Motor neuron (in vitro differentiated cells): ENCODE data around the gene EIF1. TPM values are rescaled to one million over a fixed set of nuclear protein-coding genes. Genes with fewer than 3 reads are reported as not detected.

ENCODE experiments used
- ATAC-seq, 8 experiments: fragments of 200-7000 bp; cut with Tn5 transposase; replicated peaks in 6 of 8; 2 replicates each; pipeline ENCODE4 v1.8.0; 2021; ENCODE audit warnings: mild to moderate bottlenecking in 8 of 8, moderate library complexity in 8 of 8
- H3K27ac ChIP-seq, 2 donors: fragments of 250-450 bp; sonication (Bioruptor Pico); 2 replicates each; pipeline ENCODE4 v1.9.0; 2021; ENCODE audit warnings: antibody characterized with exemption in 2 of 2, mild to moderate bottlenecking in 2 of 2, moderate library complexity in 1 of 2
- H3K4me1 ChIP-seq, 2 donors: fragments of 250-450 bp; sonication (Bioruptor Pico); replicated peaks in 1 of 2; 2 replicates each; pipeline ENCODE4 v1.6.1; 2021; ENCODE audit warnings: antibody characterized with exemption in 2 of 2, mild to moderate bottlenecking in 2 of 2, moderate library complexity in 1 of 2
- H3K4me3 ChIP-seq, 5 donors: fragments of 250-450 bp; sonication (Bioruptor Pico); 2 replicates each; pipeline ENCODE4 v1.9.0; 2021; ENCODE audit warnings: antibody characterized with exemption in 5 of 5, mild to moderate bottlenecking in 5 of 5, moderate library complexity in 4 of 5
- WGBS, 10 experiments: fragments of 450-650 bp; shearing (Covaris generic); methylation state at CpG; one replicate each; pipeline ENCODE4 v1.0.0; 2022; 5-methylcytosine and 5-hydroxymethylcytosine counted together
- in situ Hi-C, 9 experiments: fragments of 400-800 bp; cut with MboI; loops; one replicate each; pipeline ENCODE4 v1.15.0; 2021; ENCODE audit warnings: low sequenced_read_pairs in 9 of 9, low pct_unique_long_range_greater_than_20kb in 2 of 9; ENCODE audit not compliant: unreplicated experiment in 9 of 9
- total RNA-seq, 8 experiments: library from RNA; unstranded; fragments of 300-600 nt; gene quantifications; 2 replicates each; pipeline versions ENCODE4 v1.2.3 to v1.2.4, GENCODE V29; 2022

Gene EIF1
- total RNA-seq, 8 experiments from 2014 or later, result 160 to 776 (median 444) TPM

- in situ Hi-C loops, result loop anchor here in 6 of 9 experiments (5.0 to 25.0 kb wide), 5 partner anchors 58 to 375 kb away; partner anchors contain the start of genes DHX58 (in 2 of the 6), HSPB9 (in 2 of the 6), KAT2A (in 2 of the 6) and KLHL10 (in 1 of the 6)
- Histone ChIP-seq H3K4me3 (no peak overlapping the region), H3K4me1 (peaks cover 3 to 7% of the 10 kb centered on the region in 2 donors), H3K27ac (no peak overlapping the region)
- no peak for ATAC-seq
- WGBS, 10 experiments, result 20 to 89% (median 64%) methylated on average over 1 to 12 of the region's 17 CpGs
Measured at GRCh38 chr17:41736983-41737679, 48.4 kb downstream of the EIF1 start.

DNA sequence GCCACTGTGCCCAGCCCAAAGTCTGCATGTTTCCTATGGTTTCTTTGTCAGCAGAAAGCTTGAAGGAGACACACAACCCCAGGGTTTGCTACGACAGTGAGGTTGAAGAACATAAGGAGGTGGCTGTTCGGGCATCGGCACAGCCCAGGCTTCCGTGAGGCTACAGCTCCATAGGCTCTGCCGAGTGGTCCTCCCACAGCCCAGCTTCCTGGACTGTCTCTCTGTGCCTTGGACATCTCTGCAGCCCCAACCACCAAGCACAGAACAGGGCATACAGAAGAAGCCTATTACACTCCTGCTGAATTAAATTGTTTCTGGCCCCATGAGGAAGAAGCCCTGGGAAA is 49.0 kb downstream of the EIF1 start:
- Histone ChIP-seq H3K4me3 (no peak overlapping the region), H3K27ac (no peak overlapping the region), H3K4me1 (peaks cover 3 to 7% of the 10 kb centered on the region in 2 donors)
- in situ Hi-C loops, result loop anchor here in 6 of 9 experiments (5.0 to 25.0 kb wide), 5 partner anchors 57 to 375 kb away; partner anchors contain the start of genes DHX58 (in 2 of the 6), HSPB9 (in 2 of the 6), KAT2A (in 2 of the 6) and KLHL10 (in 1 of the 6)
- peak in 5 of 8 experiments; percentile 0 to 8 (median 1) for ATAC-seq
- 0 to 50% (median 25%) methylated on average over 1 to 4 of the region's 5 CpGs; no CpG with 5 or more reads in 6 of the 10 experiments for WGBS, 10 experiments

- peak; percentile 57 to 82 (median 68) for ATAC-seq
- Histone ChIP-seq H3K27ac (no peak overlapping the region), H3K4me3 (peak overlapping the region in 1 of 5 donors; percentile 2), H3K4me1 (peaks cover 3 to 7% of the 10 kb centered on the region in 2 donors)
- 0 to 20% (median 7%) methylated on average over 1 to 6 of the region's 10 CpGs; no CpG with 5 or more reads in 4 of the 10 experiments for WGBS, 10 experiments
- in situ Hi-C loops, result loop anchor here in 6 of 9 experiments (5.0 to 25.0 kb wide), 5 partner anchors 57 to 374 kb away; partner anchors contain the start of genes DHX58 (in 2 of the 6), HSPB9 (in 2 of the 6), KAT2A (in 2 of the 6) and KLHL10 (in 1 of the 6)
Measured at GRCh38 chr17:41738077-41738800, 49.6 kb downstream of the EIF1 start.

DNA sequence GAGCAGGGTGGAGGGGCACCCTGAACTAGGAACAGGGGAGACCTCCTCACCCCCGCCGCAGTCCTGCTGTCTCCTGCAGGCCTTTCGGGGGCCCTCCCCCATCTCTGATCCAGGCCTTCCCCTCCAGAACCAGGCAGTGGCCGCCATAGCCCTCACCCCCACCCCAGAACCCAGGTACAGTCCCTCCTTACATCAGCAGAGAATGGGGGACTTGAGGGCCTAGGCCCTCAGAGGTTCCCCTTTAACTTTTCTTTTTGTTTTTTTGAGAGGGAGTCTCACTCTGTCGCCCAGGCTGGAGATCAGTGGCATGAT is 50.1 kb downstream of the EIF1 start:
- no peak overlapping the region for H3K4me3 ChIP-seq
- no peak overlapping the region for H3K27ac ChIP-seq
- in situ Hi-C loops, result loop anchor here in 6 of 9 experiments (5.0 to 25.0 kb wide), 5 partner anchors 56 to 374 kb away; partner anchors contain the start of genes DHX58 (in 2 of the 6), HSPB9 (in 2 of the 6), KAT2A (in 2 of the 6) and KLHL10 (in 1 of the 6)
- peaks cover 3 to 7% of the 10 kb centered on the region in 2 donors for H3K4me1 ChIP-seq
- no peak for ATAC-seq
- no CpG with 5 or more reads among the region's 5 CpGs for WGBS, 10 experiments

DNA sequence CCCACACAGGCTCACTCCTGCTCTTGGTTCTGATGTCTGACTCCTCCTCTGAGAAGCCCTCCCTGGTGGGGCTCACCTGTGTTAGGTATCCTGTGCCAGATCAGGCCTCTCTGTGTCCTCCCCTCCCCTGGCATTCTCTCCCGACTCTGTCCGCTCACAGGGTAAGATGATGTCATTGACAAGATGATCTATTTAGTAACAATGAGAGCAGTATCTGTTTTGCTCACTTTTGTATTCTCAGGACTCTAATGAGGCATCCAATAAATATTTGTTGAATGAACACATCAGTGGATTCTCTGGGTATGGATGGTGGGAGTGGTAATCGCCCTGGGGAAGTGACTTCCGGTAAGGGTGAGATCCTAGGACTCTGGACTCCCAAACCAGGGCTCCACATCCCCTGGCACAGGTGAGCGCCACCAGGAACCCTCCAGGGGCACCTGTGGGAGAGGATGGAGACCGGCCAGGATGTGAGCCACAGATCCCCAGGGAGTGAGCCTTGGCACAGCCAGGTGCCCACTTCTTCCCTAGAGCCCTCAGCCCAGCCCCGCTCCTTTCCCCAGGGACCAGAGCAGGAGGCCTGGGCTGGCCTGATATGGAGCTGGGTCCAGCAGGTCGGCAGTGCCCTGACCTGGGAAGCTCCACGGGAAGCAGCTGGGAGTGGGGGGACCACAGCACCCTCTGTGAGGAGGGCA is 51.1 kb downstream of the EIF1 start:
- in situ Hi-C loops, result loop anchor here in 6 of 9 experiments (5.0 to 25.0 kb wide), 5 partner anchors 55 to 372 kb away; partner anchors contain the start of genes DHX58 (in 2 of the 6), HSPB9 (in 2 of the 6), KAT2A (in 2 of the 6) and KLHL10 (in 1 of the 6)
- Histone ChIP-seq H3K27ac (no peak overlapping the region), H3K4me3 (no peak overlapping the region), H3K4me1 (peaks cover 3 to 7% of the 10 kb centered on the region in 2 donors)
- ATAC-seq, result peak in 6 of 8 experiments; percentile 14 to 63 (median 31)
- 8 to 80% (median 70%) methylated on average over 1 to 3 of the region's 9 CpGs; no CpG with 5 or more reads in 3 of the 10 experiments for WGBS, 10 experiments

- Histone ChIP-seq H3K27ac (no peak overlapping the region), H3K4me1 (peaks cover 3 to 4% of the 10 kb centered on the region in 2 donors), H3K4me3 (no peak overlapping the region)
- ATAC-seq, result no peak
- WGBS, 10 experiments, result 33 to 100% (median 100%) methylated on average over 1 to 3 of the region's 5 CpGs; no CpG with 5 or more reads in 3 of the 10 experiments
- in situ Hi-C loops, result loop anchor here in 3 of 9 experiments (25.0 kb wide), 2 partner anchors 97 to 372 kb away; partner anchors contain the start of genes DHX58 (in 2 of the 3), HSPB9 (in 2 of the 3), KAT2A (in 2 of the 3) and KLHL10 (in 1 of the 3)
Measured at GRCh38 chr17:41740506-41740905, 51.8 kb downstream of the EIF1 start.

- H3K4me1 ChIP-seq, result peaks cover 3 to 4% of the 10 kb centered on the region in 2 donors
- WGBS, 10 experiments, result 40 to 91% (median 75%) methylated on average over 2 to 7 of the region's 9 CpGs; no CpG with 5 or more reads in 1 of the 10 experiments
- no peak for ATAC-seq
- in situ Hi-C loops, result loop anchor here in 3 of 9 experiments (25.0 kb wide), 2 partner anchors 96 to 371 kb away; partner anchors contain the start of genes DHX58 (in 2 of the 3), HSPB9 (in 2 of the 3), KAT2A (in 2 of the 3) and KLHL10 (in 1 of the 3)
- no peak overlapping the region for H3K4me3 ChIP-seq
- no peak overlapping the region for H3K27ac ChIP-seq
Measured at GRCh38 chr17:41741709-41742108, 53.0 kb downstream of the EIF1 start.

Other genes with a start within 250 kb of the EIF1 start
- gene KRT38, start 247.9 kb upstream of the EIF1 start, total RNA-seq, result under 1 TPM in 3 of 8 experiments, not detected in 5; 0.11 to 0.92 (median 0.71) TPM
- under 1 TPM in 1 of 8 experiments, not detected in 7; 0.05 TPM for gene KRT32, start 221.5 kb upstream of the EIF1 start, total RNA-seq
- gene KRT35, start 207.7 kb upstream of the EIF1 start, total RNA-seq, result under 1 TPM in 4 of 8 experiments, not detected in 4; 0.09 to 0.24 (median 0.17) TPM
- gene KRT36, start 199.0 kb upstream of the EIF1 start, total RNA-seq, result under 1 TPM in 2 of 8 experiments, not detected in 6; 0.19 to 0.25 TPM
- 1 to 10 TPM in 1 of 8 experiments, under 1 TPM in 3, not detected in 4; 0.32 to 1.9 (median 0.67) TPM for gene KRT13, start 183.3 kb upstream of the EIF1 start, total RNA-seq
- 1 to 10 TPM in 2 of 8 experiments, under 1 TPM in 5, not detected in 1; 0.11 to 4.0 (median 0.25) TPM for gene KRT15, start 170.0 kb upstream of the EIF1 start, total RNA-seq
- 1 to 10 TPM in 3 of 8 experiments, under 1 TPM in 3, not detected in 2; 0.29 to 6.2 (median 0.86) TPM for gene KRT19, start 160.6 kb upstream of the EIF1 start, total RNA-seq
- 1 to 10 TPM in 1 of 8 experiments, under 1 TPM in 6, not detected in 1; 0.11 to 1.5 (median 0.46) TPM for gene KRT9, start 116.8 kb upstream of the EIF1 start, total RNA-seq
- 1 to 10 TPM in 1 of 8 experiments, under 1 TPM in 4, not detected in 3; 0.18 to 1.3 (median 0.54) TPM for gene KRT14, start 102.0 kb upstream of the EIF1 start, total RNA-seq
- gene KRT16, start 76.1 kb upstream of the EIF1 start, total RNA-seq, result 10 to 100 TPM in 1 of 8 experiments, 1 to 10 TPM in 3, not detected in 4; 1.0 to 26.9 (median 4.5) TPM
- 10 to 100 TPM in 3 of 8 experiments, 1 to 10 TPM in 1, under 1 TPM in 2, not detected in 2; 0.17 to 18.1 (median 5.8) TPM for gene KRT17, start 64.3 kb upstream of the EIF1 start, total RNA-seq
- gene GAST, start 23.4 kb downstream of the EIF1 start, total RNA-seq, result not detected
- 10 to 100 TPM in 1 of 8 experiments, 1 to 10 TPM in 6, under 1 TPM in 1; 0.41 to 12.8 (median 2.1) TPM for gene HAP1, start 45.8 kb downstream of the EIF1 start, total RNA-seq
- 10 to 100 TPM in 7 of 8 experiments, 1 to 10 TPM in 1; 4.9 to 34.5 (median 16.8) TPM for gene JUP, start 97.8 kb downstream of the EIF1 start, total RNA-seq
- 10 to 100 TPM; 13.4 to 50.3 (median 20.3) TPM for gene P3H4, start 123.1 kb downstream of the EIF1 start, total RNA-seq
- gene FKBP10, start 124.1 kb downstream of the EIF1 start, total RNA-seq, result 100 to 1,000 TPM in 4 of 8 experiments, 10 to 100 TPM in 4; 42.7 to 330 (median 97.6) TPM
- gene NT5C3B, start 147.3 kb downstream of the EIF1 start, total RNA-seq, result 100 to 1,000 TPM in 4 of 8 experiments, 10 to 100 TPM in 4; 55.9 to 126 (median 104) TPM
- gene KLHL10, start 148.9 kb downstream of the EIF1 start, total RNA-seq, result under 1 TPM; 0.20 to 0.77 (median 0.32) TPM
- gene KLHL11, start 176.5 kb downstream of the EIF1 start, total RNA-seq, result 10 to 100 TPM; 15.3 to 28.7 (median 22.8) TPM
- 100 to 1,000 TPM in 4 of 8 experiments, 10 to 100 TPM in 4; 87.0 to 283 (median 141) TPM for gene ACLY, start 230.1 kb downstream of the EIF1 start, total RNA-seq
- gene ODAD4, start 241.7 kb downstream of the EIF1 start, total RNA-seq, result 10 to 100 TPM in 1 of 8 experiments, 1 to 10 TPM in 6, under 1 TPM in 1; 0.31 to 10.4 (median 4.6) TPM